GM18870 (cell line): ENCODE measurements around the gene GLRX3.
"Not testable (repeated sequence)": the region's sequence is repeated elsewhere in the genome, so short reads cannot be mapped to it uniquely, and the experiment has no call there.

Source experiments
- ATAC-seq: cut with Tn5 transposase; IDR thresholded peaks from one replicate; pipeline ENCODE4 v1.9.1; 2021; ENCODE audit warnings: moderate library complexity; ENCODE audit not compliant: unreplicated experiment

Gene GLRX3

GRCh38 chr10:130188195-130189175 lies 52.3 kb downstream of the GLRX3 start:
- no peak for ATAC-seq

- peak; percentile 10 for ATAC-seq
Measured at GRCh38 chr10:130189608-130190054, 53.4 kb downstream of the GLRX3 start.

GRCh38 chr10:130190055-130190736 lies 54.0 kb downstream of the GLRX3 start:
- peak; percentile 68 for ATAC-seq

GRCh38 chr10:130190737-130191115 lies 54.5 kb downstream of the GLRX3 start:
- no peak for ATAC-seq

- ATAC-seq, result no peak
Measured at GRCh38 chr10:130191380-130191779, 55.2 kb downstream of the GLRX3 start.

- ATAC-seq, result no peak
Measured at GRCh38 chr10:130192276-130192848, 56.2 kb downstream of the GLRX3 start.

GRCh38 chr10:130193033-130193432 lies 56.8 kb downstream of the GLRX3 start:
- ATAC-seq, result no peak

GRCh38 chr10:130193493-130194193 lies 57.5 kb downstream of the GLRX3 start:
- ATAC-seq, result no peak

- no peak for ATAC-seq
Measured at GRCh38 chr10:130194194-130194990, 58.2 kb downstream of the GLRX3 start.

GRCh38 chr10:130194991-130195645 lies 58.9 kb downstream of the GLRX3 start:
- ATAC-seq, result no peak

GRCh38 chr10:130195746-130196294 lies 59.6 kb downstream of the GLRX3 start:
- no peak for ATAC-seq

GRCh38 chr10:130196511-130197487 lies 60.6 kb downstream of the GLRX3 start:
- ATAC-seq, result no peak

- ATAC-seq, result no peak
Measured at GRCh38 chr10:130198651-130199050, 62.5 kb downstream of the GLRX3 start.

GRCh38 chr10:130200179-130201042 lies 64.2 kb downstream of the GLRX3 start:
- ATAC-seq, result no peak

GRCh38 chr10:130201043-130201380 lies 64.8 kb downstream of the GLRX3 start:
- ATAC-seq, result no peak

- not testable (repeated sequence) for ATAC-seq
Measured at GRCh38 chr10:130202150-130202549, 66.0 kb downstream of the GLRX3 start.

GRCh38 chr10:130202984-130203621 lies 66.9 kb downstream of the GLRX3 start:
- no peak for ATAC-seq
